Measurements from ENCODE around the gene OSGEP.

DNA sequence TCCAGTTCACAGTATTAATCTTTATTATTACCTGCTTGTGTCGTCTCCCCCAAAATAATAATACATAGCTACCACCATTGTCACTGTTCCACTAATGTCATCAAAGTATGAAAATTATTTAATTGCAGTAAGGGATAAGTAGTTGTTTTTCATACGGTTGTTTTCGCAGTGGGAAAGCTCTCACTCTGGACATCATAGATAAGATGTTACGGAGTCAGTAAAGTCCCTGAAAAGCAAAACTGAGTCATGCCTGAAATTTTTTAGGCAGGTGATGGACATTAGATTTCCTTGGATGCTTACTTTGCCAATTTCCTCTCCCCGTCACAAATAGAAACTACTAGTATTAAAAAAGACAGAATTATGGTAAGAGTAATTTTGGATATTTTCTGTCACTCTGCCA, 27.8 kb upstream of the OSGEP start:
- TF ChIP-seq POLR2A (IDR thresholded peaks at IDR 0.05; ENCODE audit: extremely low read depth, insufficient read length) = no peak
- TF ChIP-seq, protein P1, sequence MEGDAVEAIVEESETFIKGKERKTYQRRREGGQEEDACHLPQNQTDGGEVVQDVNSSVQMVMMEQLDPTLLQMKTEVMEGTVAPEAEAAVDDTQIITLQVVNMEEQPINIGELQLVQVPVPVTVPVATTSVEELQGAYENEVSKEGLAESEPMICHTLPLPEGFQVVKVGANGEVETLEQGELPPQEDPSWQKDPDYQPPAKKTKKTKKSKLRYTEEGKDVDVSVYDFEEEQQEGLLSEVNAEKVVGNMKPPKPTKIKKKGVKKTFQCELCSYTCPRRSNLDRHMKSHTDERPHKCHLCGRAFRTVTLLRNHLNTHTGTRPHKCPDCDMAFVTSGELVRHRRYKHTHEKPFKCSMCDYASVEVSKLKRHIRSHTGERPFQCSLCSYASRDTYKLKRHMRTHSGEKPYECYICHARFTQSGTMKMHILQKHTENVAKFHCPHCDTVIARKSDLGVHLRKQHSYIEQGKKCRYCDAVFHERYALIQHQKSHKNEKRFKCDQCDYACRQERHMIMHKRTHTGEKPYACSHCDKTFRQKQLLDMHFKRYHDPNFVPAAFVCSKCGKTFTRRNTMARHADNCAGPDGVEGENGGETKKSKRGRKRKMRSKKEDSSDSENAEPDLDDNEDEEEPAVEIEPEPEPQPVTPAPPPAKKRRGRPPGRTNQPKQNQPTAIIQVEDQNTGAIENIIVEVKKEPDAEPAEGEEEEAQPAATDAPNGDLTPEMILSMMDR (IDR thresholded peaks at IDR 0.05; ENCODE audit: low read depth, low read length) = no peak
- no peak for TF ChIP-seq MYC (IDR thresholded peaks at IDR 0.05; ENCODE audit: low read depth, low read length)
- TF ChIP-seq, protein P2, sequence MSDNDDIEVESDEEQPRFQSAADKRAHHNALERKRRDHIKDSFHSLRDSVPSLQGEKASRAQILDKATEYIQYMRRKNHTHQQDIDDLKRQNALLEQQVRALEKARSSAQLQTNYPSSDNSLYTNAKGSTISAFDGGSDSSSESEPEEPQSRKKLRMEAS (IDR thresholded peaks at IDR 0.05; ENCODE audit: low read depth, low read length) = no peak

All from NB4 (cell line).